Caco-2 (cell line): ENCODE measurements around the gene CDC37L1. TPM values are rescaled to one million over a fixed set of nuclear protein-coding genes. Genes with fewer than 3 reads are reported as not detected.

Source experiments
- BruUV-seq: library from RNA; stranded (reverse); fragments of 400-500 nt; replicated peaks from 2 replicates; lab custom pipeline; 2021; lab: Mats Ljungman, UMichigan
- CTCF ChIA-PET: fragments of 300-600 bp; sonication (Branson Sonifier 250); formaldehyde crosslinking; loops from one replicate; lab custom pipeline; 2022; ENCODE audit warnings: antibody characterized with exemption; lab: Charles Lee
- POLR2A ChIA-PET: fragments of 300-600 bp; sonication (Branson Sonifier 250); formaldehyde crosslinking; loops from one replicate; lab custom pipeline; 2022; ENCODE audit warnings: antibody characterized with exemption; lab: Charles Lee
- DNase-seq, 2 experiments: peaks; one replicate each; pipeline versions ENCODE4 v3.0.0 to v3.0.0-alpha.2; 2020 to 2022
- H3K27me3 ChIP-seq: replicated peaks from 2 replicates; pipeline ENCODE4 v1.6.0; 2011; ENCODE audit warnings: low read length; ENCODE audit not compliant: control insufficient read depth, insufficient read depth
- H3K36me3 ChIP-seq: 2 replicates; pipeline ENCODE4 v1.5.1; 2011; ENCODE audit warnings: low read length; ENCODE audit not compliant: control insufficient read depth, insufficient read depth
- H3K4me1 ChIP-seq: fragments of 250-450 bp; sonication (Bioruptor Pico); 2 replicates; pipeline ENCODE4 v1.5.1; 2020; ENCODE audit warnings: mild to moderate bottlenecking
- H3K4me3 ChIP-seq: 2 replicates; pipeline ENCODE4 v1.5.1; 2011; ENCODE audit warnings: low read depth, mild to moderate bottlenecking, control low read depth, low read length
- H3K9me3 ChIP-seq: fragments of 250-450 bp; sonication (Bioruptor Pico); 2 replicates; pipeline ENCODE4 v1.5.1; 2020; ENCODE audit warnings: mild to moderate bottlenecking, moderate library complexity
- H3K27ac Mint-ChIP-seq: one replicate; pipeline ENCODE4 v1.8.0; 2022; ENCODE audit warnings: mixed read lengths; ENCODE audit not compliant: unreplicated experiment
- H3K27me3 Mint-ChIP-seq: one replicate; pipeline ENCODE4 v1.8.0; 2022; ENCODE audit warnings: mixed read lengths; ENCODE audit not compliant: insufficient read depth, unreplicated experiment
- H3K36me3 Mint-ChIP-seq: one replicate; pipeline ENCODE4 v1.8.0; 2022; ENCODE audit warnings: mild to moderate bottlenecking, mixed read lengths; ENCODE audit not compliant: insufficient read depth, unreplicated experiment
- H3K4me1 Mint-ChIP-seq: one replicate; pipeline ENCODE4 v1.8.0; 2022; ENCODE audit warnings: low read depth, mixed read lengths; ENCODE audit not compliant: unreplicated experiment
- H3K4me3 Mint-ChIP-seq: one replicate; pipeline ENCODE4 v1.8.0; 2022; ENCODE audit warnings: mild to moderate bottlenecking, moderate library complexity, mixed read lengths; ENCODE audit not compliant: unreplicated experiment
- H3K9me3 Mint-ChIP-seq: one replicate; pipeline ENCODE4 v1.8.0; 2022; ENCODE audit warnings: mixed read lengths; ENCODE audit not compliant: unreplicated experiment
- intact Hi-C: fragments of 100-400 bp; cut with micrococcal nuclease; formaldehyde crosslinking; loops from one replicate; pipeline ENCODE4 v1.10.0; 2022; ENCODE audit not compliant: unreplicated experiment
- total RNA-seq: library from RNA; stranded (reverse); gene quantifications from 2 replicates; pipeline ENCODE4 v1.2.3, GENCODE V29; 2022
- TF ChIP-seq, protein P1 (sequence below), 2 experiments: fragments of 200-600 bp in 1 of 2; IDR thresholded peaks; 1 replicate in 1 of 2; 2 replicates in 1 of 2; pipeline versions ENCODE4 v1.5.1 to v1.8.0; 2011 to 2022; ENCODE audit warnings: antibody characterized with exemption in 1 of 2, control low read depth in 1 of 2, inconsistent platforms in 1 of 2, low read depth in 1 of 2, low read length in 1 of 2, mild to moderate bottlenecking in 1 of 2, moderate library complexity in 1 of 2; ENCODE audit not compliant: insufficient read depth in 1 of 2, severe bottlenecking in 1 of 2, unreplicated experiment in 1 of 2

Gene CDC37L1
- total RNA-seq, 1 experiment from 2014 or later: 9.3 TPM

DNA sequence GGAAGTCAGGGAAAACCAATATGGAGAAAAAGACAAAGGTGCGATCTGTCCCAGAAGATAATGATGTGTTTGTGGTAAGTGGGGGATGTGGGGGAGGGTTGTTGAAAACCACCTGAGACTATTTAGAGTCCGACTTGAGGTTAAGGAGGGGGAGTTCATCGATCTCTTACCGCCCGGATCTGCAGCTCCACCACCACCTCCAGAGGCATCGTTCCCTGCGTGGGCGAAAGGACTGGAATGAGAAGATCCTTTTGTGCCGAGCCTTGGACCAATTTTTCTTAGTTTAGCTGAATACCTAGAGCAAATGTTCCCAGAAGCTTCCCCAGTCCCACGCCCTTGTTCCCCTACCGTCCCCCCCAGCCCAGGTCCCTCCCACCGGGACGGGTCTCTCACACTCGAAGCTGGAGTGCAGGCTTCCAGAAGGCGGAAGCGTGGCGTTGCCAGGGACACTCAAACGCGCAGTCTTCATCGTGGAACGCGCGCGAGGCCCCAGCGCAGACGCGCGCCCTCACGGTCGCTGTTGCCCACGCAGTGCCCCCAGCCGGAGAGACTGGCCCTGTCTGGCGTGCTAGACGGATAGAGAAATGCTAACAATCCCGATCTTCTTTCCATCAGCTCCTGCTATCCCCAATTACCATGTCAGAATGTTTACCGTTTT lies 13.2 kb upstream of the CDC37L1 start, which contains the start of gene SPATA6L:
TSS of gene SPATA6L (minus strand) at position 439 of the 658 bp plus-strand sequence. CDS start at position 209, 230 bp downstream.
- Mint-ChIP-seq H3K9me3 (no peaks in the 10 kb centered on the region), H3K4me3 (peak within 1 kb of the TSS; percentile 84), H3K27ac (no peak within 1 kb of the TSS), H3K27me3 (no peaks in the 10 kb centered on the region), H3K4me1 (peaks cover 7% of the 10 kb centered on the region), H3K36me3 (no peaks in the 10 kb centered on the region)
- peak within 1 kb of the TSS; percentile 43 for H3K4me3 ChIP-seq
- H3K9me3 ChIP-seq: no peaks in the 10 kb centered on the region
- BruUV-seq: no TSS peak
- no peaks in the 10 kb centered on the region for H3K27me3 ChIP-seq
- peak; percentile 44 to 51 for DNase-seq
- no peaks in the 10 kb centered on the region for H3K36me3 ChIP-seq
- ChIA-PET POLR2A (interaction anchor here (0.8 to 1.2 kb wide), 3 partner anchors 12 to 174 kb away, joined by 3 to 5 read pairs (median 4); partner anchors contain the start of gene CDC37L1), CTCF (interaction anchor here (0.8 kb wide), 1 partner anchor 9 kb away, joined by 3 read pairs; no protein-coding TSS in a partner anchor)
- intact Hi-C loops: loop anchor here (10.0 kb wide), 1 partner anchor 319 kb away; the partner anchor contains the start of gene JAK2
- H3K4me1 ChIP-seq: 0 out of 2 replicates have a peak, but pooled peaks cover 12% of the 10 kb centered on the region
- TF ChIP-seq, protein P1, sequence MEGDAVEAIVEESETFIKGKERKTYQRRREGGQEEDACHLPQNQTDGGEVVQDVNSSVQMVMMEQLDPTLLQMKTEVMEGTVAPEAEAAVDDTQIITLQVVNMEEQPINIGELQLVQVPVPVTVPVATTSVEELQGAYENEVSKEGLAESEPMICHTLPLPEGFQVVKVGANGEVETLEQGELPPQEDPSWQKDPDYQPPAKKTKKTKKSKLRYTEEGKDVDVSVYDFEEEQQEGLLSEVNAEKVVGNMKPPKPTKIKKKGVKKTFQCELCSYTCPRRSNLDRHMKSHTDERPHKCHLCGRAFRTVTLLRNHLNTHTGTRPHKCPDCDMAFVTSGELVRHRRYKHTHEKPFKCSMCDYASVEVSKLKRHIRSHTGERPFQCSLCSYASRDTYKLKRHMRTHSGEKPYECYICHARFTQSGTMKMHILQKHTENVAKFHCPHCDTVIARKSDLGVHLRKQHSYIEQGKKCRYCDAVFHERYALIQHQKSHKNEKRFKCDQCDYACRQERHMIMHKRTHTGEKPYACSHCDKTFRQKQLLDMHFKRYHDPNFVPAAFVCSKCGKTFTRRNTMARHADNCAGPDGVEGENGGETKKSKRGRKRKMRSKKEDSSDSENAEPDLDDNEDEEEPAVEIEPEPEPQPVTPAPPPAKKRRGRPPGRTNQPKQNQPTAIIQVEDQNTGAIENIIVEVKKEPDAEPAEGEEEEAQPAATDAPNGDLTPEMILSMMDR (IDR thresholded peaks at IDR 0.05; ENCODE audit: insufficient read depth in 1 of 2, low read depth in 1 of 2, low read length in 1 of 2, severe bottlenecking in 1 of 2, unreplicated experiment in 1 of 2): no peak

DNA sequence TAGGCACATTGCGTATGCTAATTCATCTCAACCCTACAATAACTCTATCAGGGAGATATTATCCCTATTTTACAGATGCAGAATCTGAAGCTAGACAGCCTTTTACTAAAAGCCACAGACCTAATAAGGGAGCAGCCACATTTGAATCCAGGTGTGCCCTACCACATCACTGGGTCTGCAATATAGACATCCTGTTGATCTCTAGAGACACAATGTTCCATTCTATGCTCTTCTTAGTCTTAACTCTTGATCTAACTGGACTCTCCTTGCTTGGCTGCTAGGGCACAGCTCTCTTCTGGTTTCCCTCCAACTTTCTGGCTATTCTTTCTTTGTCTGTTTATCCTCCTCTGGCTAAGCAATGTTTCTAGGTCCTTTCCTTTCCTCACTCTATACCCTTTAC lies 11.7 kb upstream of the CDC37L1 start:
- CTCF ChIA-PET: no interaction called here

DNA sequence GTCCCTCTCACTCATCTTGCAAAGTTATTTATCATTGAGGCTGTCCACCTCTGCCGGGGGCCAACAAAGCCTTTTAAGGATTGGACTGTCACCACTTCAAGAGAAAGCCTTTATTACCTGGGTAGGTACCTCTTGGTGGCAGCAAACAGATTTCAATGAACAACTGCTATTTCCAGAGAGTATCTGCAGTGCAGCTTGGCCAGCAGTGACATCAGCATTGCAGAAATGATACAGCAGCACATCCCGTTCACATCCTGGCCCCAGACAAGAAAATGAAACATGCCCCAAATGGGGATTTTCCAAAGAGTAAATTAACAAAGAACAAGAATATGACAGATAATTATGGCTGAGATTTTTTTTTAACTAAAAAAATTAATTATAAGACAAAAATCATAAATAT lies 10.8 kb upstream of the CDC37L1 start:
- intact Hi-C loops: loop anchor here (10.0 kb wide), 1 partner anchor 316 kb away; the partner anchor contains the start of gene JAK2
- no peaks in the 10 kb centered on the region for H3K27me3 Mint-ChIP-seq

More for the DNA sequence above, 11.7 kb upstream of the CDC37L1 start:
- H3K27ac Mint-ChIP-seq: no peak overlapping the region
- DNase-seq: no peak
- POLR2A ChIA-PET: no interaction called here
- TF ChIP-seq, protein P1 (IDR thresholded peaks at IDR 0.05; ENCODE audit: insufficient read depth in 1 of 2, low read depth in 1 of 2, low read length in 1 of 2, severe bottlenecking in 1 of 2, unreplicated experiment in 1 of 2): no peak
- Histone ChIP-seq H3K4me1 (0 out of 2 replicates have a peak, but pooled peaks cover 12% of the 10 kb centered on the region), H3K9me3 (no peaks in the 10 kb centered on the region), H3K4me3 (no peak overlapping the region), H3K27me3 (no peaks in the 10 kb centered on the region), H3K36me3 (no peaks in the 10 kb centered on the region)
- H3K9me3 Mint-ChIP-seq: no peaks in the 10 kb centered on the region
- H3K36me3 Mint-ChIP-seq: no peaks in the 10 kb centered on the region
- no peak overlapping the region for H3K4me3 Mint-ChIP-seq
- H3K4me1 Mint-ChIP-seq: no peaks in the 10 kb centered on the region
- intact Hi-C loops: loop anchor here (10.0 kb wide), 1 partner anchor 317 kb away; the partner anchor contains the start of gene JAK2
- H3K27me3 Mint-ChIP-seq: no peaks in the 10 kb centered on the region
- BruUV-seq: no TSS peak

More for the DNA sequence above, 10.8 kb upstream of the CDC37L1 start:
- ChIA-PET POLR2A (no interaction called here), CTCF (no interaction called here)
- no peak overlapping the region for H3K27ac Mint-ChIP-seq
- no peaks in the 10 kb centered on the region for H3K36me3 Mint-ChIP-seq
- no peak for DNase-seq
- no TSS peak for BruUV-seq
- H3K27me3 ChIP-seq: no peaks in the 10 kb centered on the region
- H3K36me3 ChIP-seq: no peaks in the 10 kb centered on the region
- no peak overlapping the region for H3K4me3 Mint-ChIP-seq
- H3K9me3 ChIP-seq: no peaks in the 10 kb centered on the region
- H3K4me1 Mint-ChIP-seq: no peaks in the 10 kb centered on the region
- TF ChIP-seq, protein P1 (IDR thresholded peaks at IDR 0.05; ENCODE audit: insufficient read depth in 1 of 2, low read depth in 1 of 2, low read length in 1 of 2, severe bottlenecking in 1 of 2, unreplicated experiment in 1 of 2): no peak
- 0 out of 2 replicates have a peak, but pooled peaks cover 9% of the 10 kb centered on the region for H3K4me1 ChIP-seq
- no peak overlapping the region for H3K4me3 ChIP-seq
- H3K9me3 Mint-ChIP-seq: no peaks in the 10 kb centered on the region
